GM18861 (cell line): Measurements from ENCODE around the gene DNAAF1.
"Not testable (repeated sequence)": the region's sequence is repeated elsewhere in the genome, so short reads cannot be mapped to it uniquely, and the experiment has no call there.

Experiments used
- ATAC-seq: cut with Tn5 transposase; IDR thresholded peaks from one replicate; pipeline ENCODE4 v1.9.1; 2021; ENCODE audit not compliant: unreplicated experiment

The DNAAF1 gene

DNA sequence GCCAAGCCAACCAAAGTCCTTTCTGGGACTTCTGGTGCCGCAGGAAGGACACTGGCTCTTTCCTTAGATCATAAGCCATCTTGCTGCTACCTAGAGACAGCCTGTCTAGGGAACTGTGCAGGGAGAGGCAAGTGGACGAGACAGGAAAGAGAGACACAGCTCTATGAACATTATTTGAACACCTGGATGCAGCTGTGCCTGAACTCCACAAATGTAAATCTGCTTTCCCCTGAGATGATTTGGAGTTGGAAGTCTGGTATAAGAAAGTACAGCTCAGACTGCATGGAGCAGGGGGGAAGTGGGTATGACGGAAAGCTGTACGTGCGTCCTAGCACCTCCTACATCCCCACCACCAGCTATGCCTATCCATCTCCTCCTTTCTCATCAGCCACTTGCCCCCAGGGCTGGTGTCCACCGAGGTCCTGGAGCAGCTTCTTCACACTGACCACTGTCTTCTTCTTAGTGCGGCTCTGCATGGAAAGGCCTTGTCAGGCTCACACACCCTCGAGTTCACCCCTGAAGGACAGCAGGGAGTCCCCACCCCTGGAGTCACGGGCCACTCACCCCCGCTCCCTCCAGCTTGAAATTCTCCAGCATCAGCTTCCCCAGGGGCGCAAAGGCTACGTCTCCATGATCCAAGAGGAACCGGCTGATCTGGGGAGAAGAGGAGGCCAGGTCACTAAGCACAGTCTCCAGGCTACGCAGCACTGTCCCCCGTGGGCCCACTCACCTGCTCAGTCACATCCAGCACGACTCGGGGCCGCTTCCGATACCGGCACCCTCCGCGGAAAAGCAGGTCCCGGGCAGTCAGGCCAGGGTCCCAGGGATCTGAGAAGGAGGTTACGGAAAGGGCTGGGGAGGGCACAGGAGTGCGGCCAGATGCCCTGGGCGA lies 37.8 kb downstream of the DNAAF1 start:
- ATAC-seq = no peak

DNA sequence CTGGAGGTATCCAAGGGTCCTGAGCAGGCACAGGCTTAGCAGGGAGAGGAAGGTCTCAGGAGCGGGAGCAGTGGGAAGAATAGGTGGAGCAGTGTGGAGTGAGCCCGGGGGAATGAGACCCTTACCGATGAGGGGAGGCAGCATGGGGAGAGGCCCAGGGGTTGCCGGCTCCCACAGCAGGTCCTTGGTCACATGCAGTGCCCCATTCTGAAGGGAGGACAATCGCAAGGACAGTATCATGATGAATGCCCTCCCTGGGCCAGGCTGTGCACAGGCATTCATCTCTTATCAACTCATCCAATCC lies 38.4 kb downstream of the DNAAF1 start:
- ATAC-seq = no peak

DNA sequence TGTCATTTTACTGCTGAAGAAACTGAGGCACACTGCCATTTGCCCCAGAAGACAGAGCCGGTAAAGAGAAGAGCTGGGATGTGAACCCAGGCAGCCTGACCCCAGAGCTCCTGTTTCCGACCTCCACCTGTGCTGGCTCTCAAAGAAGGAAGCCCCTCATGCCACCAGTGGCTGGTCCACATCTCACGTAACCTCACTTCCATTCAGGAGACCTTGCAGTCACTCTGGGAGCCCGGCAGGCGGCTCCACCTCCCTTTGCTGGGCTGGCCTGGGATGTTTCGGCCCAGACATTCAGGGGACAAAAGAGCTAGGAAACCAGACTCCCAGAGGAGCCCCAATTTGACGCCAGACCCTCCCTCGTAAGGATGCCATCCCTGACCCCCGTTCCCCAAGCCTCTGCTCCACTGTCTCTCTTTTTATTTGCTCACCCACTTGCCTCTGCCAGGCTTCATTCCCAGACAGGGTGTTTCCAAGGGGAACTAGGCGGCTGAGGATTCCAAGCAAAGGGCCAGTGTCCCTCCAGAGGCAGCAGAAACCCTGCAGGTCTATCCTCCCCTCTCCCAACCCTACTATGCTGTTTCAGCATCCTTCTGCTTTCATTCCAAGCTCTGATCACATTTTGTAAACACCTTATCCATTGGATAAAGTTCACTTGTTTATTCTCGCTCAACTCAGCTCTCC lies 38.9 kb downstream of the DNAAF1 start:
- no peak for ATAC-seq

DNA sequence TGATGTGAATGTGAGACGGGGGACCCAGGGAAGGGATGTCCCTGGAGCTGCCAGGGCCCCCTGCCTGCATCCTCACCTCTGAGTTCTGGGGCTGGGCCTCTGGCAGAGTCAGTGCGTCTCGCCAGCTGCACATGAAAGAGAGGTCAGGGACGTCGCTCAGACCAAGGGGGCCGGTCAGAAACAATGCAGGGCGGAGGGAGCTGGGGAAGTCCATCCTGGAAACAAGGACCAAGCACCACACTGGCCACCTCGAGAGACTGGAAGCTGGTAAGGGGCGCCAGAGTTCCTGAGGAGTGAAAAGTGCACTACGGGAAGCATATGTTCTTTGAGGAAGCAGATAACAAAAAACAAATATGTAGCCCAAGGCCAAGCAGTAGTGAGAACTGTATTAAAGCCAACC lies 39.7 kb downstream of the DNAAF1 start:
- ATAC-seq = no peak

DNA sequence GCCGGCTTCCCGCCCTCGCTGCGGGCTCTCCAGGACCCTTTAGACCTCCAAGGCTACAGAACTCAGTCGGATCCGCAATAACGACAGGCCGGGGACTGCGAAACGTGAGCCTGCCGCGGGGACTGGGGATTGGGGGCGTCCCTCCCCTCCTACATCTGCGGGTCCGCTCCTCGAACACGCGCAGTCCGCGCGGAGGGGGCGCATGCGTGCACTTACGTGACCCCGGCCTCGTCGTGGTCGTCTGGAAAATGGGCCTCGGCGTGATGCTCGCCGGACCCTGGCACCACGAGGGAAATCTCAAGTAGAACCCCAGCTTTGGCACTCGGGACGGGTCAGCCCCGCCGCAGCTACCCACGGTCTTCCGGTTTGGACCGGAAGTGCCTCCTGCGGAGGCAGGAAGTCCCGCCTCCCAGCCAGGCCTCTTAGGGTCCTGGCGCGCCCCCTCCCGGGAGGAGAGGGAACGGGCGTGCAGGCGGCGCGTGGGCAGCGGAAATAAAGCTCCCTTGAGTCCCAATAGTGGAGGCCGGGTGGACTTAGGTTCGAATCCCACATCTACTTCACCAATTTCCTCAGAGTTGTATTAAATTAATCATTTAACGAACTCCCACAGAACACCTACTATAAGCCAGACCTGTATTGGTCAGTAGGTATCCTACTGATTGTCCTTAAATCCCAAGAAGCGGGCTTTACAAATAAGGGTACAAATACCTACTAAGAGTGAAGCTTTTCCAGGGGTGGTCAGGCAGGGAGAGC lies 41.8 kb downstream of the DNAAF1 start, which contains the start of gene TAF1C:
TAF1C (minus strand) TSS at position 373 of the 753 bp plus-strand sequence. CDS start 2,069 bp downstream, outside the sequence.
- peak; percentile 91 for ATAC-seq

DNA sequence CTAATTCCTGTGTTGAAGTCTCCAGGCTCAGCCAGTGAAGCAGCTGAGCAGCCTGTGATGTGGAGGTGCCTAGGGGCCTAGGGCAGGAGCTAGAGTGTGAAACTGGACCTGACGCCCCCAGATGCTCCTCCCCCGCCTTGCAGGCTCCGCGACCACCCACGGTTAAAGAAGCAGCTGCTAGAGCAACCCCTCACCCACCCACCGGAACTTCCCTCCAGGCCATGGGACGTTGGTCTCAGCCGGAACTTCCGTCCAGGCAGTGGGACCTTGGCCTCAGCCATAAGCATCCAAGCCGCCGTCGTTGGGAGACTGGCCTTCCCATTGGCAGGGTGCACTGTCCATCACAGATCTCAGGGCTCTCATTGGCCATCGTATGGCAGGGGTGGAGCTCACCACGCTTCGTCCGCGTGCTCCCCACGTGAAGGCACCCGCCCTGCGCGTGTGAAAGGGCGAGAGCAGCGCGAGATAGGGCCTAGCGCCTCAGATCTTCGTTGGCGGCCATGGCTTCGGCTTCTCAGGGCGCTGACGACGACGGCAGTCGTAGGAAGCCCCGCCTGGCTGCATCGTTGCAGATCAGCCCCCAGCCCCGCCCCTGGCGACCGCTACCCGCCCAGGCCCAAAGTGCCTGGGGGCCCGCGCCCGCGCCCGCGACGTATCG lies 45.8 kb downstream of the DNAAF1 start, which contains the start of gene ADAD2:
ADAD2 (plus strand) TSS at position 427 of the 658 bp plus-strand sequence; CDS start at position 501, 74 bp downstream.
- no peak for ATAC-seq

DNA sequence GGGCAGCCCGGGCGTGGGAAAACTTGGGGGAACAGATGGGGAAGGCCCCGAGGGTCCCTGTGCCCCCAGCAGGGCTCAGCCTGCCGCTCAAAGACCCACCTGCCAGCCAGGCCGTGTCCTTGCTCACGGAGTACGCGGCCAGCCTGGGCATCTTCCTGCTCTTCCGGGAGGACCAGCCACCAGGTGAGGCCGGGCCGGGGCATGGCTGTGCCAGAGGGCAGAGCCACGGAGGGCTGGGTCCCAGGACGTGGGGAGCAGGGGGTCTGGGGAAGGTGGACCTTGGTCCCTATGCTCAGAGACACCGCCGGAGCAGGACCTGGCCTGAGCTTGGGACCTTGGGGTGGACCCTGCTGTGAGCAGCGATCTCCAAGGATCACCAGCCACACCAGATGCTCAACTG lies 46.4 kb downstream of the DNAAF1 start:
- ATAC-seq = no peak

DNA sequence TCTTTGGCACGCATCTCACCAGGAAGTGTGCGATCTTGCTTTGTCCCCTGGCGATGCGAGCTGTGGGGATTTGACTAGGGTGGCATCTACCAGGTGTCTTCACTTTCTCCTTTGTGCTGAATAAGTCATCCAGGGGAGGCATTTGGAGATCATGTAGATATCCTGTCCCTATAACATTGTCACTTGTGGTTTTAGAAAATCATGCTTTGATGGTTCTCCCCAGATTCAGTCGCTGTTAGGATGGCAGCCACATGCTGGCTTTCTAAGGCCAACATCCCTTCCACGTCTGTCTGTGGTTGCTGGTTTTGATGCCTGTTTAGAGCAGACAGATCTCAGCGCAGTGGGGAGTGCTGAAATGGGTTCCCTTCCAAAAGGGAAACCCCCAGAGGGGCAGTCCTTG lies 48.4 kb downstream of the DNAAF1 start:
- ATAC-seq = no peak

DNA sequence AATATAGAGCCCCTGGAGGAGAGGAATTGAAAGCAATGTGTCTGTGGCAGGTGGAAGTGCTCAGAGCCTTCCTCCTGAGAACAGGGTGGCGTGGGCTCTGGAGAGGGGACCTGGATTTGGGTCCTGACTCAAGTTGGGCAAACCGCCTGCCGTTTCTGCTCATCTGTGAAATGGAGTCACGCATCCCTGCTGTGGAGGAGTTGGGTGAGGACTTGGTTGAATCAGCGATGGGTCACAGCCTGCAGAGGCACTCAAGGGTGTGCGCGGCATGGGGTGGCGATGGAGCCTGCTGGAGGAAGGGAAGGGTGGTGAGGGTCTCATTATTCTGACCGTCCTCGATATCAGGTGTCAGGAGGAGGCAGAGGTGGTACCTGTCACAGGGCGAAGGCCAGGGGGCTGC lies 48.9 kb downstream of the DNAAF1 start:
- ATAC-seq = no peak

DNA sequence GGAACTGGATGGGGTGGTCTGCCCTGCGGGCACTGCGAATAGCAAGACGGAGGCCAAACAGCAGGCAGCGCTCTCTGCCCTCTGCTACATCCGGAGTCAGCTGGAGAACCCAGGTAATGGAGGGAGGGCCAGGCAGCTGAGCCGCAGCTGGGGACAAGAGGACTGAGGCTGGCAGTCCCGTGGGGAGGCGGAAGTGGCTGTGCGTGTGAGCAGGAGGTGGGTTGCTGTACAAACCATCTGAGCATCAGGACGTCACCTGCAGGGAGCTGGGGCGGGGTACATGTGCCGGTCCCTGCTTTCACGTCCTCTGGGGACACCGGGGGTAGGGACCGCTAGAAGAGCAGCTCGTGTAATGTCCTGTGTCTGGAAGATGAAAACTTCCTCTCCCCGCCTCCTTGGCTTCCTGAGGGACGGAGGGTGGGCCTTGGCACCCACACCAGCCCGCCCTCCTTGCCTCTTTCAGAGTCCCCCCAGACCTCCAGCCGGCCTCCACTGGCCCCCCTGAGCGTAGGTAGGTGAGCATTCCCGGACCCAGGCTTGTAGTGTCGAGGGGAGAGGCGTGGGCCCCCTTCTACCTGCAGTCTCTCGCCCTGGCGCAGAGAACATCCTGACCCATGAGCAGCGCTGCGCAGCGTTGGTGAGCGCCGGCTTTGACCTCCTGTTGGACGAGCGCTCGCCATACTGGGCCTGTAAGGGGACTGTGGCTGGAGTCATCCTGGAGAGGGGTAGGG lies 49.5 kb downstream of the DNAAF1 start:
- ATAC-seq = no peak

DNA sequence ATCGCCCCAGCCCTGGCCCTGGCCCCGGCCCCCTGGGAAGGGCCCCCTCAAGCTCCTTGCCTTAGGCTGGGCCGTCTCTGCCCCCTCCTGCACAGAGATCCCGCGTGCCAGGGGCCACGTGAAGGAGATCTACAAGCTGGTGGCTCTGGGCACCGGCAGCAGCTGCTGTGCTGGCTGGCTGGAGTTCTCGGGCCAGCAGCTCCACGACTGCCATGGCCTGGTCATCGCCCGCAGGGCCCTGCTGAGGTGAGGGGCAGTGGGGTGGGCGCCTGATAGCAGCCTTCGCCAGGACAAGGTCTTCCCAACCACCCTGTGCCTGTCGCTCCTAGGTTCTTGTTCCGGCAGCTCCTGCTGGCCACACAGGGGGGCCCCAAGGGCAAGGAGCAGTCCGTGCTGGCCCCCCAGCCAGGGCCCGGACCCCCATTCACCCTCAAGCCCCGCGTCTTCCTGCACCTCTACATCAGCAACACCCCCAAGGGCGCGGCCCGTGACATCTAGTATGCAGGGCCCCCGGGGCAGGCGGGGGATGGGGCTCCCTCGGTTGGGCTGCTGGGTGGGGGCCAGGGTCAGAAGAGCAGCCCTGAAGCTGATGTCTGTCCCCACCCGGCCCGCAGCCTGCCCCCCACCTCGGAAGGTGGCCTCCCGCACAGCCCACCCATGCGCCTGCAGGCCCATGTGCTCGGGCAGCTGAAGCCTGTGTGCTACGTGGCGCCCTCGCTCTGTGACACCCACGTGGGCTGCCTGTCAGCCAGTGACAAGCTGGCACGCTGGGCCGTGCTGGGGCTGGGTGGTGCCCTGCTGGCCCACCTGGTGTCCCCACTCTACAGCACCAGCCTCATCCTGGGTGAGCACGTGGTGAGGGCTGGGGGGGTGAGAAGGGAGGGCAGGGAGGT lies 50.3 kb downstream of the DNAAF1 start:
- ATAC-seq = no peak

DNA sequence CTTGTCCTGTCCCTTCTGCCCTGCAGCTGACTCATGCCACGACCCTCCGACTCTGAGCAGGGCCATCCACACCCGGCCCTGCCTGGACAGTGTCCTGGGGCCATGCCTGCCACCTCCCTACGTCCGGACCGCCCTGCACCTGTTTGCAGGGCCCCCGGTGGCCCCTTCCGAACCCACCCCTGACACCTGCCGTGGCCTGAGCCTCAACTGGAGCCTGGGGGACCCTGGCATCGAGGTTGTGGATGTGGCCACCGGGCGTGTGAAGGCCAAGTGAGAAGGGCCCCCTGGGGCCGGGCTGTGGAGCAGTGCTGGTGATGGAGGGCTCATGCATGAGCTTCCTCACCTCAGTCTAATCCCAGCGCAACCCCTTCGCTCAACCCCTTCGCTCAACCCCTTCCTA lies 51.0 kb downstream of the DNAAF1 start:
- no peak for ATAC-seq

DNA sequence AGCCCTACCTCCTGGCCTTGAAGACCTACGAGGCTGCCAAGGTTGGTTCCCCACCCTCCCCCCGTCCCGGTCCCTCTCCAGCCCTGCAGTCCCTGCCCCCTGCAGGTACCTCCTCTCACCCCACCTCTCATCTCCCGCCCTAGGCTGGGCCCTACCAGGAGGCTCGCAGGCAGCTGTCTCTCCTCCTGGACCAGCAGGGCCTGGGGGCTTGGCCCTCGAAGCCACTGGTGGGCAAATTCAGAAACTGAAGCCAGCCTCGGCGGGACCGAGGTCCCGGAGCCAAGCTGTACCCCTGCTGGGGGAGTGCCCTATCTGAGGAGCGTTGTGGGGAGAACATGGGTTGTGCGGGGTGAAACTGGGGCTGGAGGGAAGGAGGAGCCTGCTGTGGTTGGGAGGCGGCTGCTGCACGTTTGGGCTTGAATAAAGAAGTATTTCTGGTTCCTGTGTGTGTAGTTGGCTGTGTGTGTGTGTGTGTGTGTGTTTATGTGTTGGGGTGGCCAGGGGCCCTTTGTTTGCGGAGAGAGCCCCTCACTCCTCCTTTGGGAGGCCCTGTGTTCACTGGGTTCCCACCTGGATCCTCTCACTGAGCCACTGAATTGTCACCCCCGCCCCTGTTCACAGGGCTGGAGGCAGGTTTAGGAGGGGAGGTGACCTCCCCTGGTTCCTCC lies 51.8 kb downstream of the DNAAF1 start:
- no peak for ATAC-seq

DNA sequence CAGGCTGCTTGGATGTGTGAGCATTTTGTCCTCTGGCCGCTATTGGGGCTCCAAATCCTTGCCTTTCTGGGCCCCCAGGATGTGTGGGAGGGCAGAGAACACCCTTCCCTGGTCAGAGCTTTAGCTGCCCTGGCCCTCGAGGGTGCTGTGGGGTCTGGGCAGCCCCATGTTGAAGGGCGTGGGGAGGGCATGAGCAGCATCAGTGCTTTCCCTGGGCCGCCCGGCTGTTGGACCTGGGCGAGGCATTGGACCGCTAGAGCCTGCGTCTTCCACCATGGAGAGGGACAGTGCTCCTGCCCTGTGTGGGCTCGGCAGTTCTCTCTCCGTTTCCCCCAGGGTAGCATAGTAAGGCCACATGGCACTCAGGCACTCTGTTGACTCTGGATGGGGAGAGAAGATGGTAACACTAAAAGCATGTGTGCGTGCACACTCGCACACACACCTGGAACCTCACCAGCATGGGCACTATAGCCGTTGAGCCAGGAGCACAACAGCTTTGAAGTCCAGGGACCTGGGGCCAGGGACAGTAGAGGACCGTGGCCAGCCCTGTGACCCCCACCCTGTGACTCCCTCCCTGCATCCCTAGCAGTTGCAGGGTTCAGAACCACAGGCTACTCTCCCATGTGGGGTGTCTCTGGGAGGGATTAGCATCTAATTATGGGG lies 52.5 kb downstream of the DNAAF1 start:
- ATAC-seq = no peak

DNA sequence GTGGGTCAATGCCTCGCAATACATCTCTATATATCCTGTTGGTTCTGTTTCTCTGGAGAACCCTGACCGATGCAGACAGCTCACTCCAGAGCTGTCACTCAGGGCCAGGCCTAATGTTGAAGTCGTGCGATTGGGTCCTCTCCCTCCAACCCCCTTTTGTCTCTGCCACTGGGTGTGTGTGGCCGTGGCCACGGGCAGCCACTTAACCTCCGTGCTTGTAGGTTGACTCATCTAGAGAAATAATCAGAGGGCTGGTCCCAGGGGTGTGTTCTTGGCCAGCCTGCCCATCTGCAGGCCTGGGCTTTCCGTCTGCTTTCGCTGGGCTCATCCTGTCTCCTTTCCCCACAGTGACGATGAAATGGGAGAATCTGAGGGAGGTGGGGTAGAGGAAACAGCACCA lies 53.3 kb downstream of the DNAAF1 start:
- no peak for ATAC-seq

DNA sequence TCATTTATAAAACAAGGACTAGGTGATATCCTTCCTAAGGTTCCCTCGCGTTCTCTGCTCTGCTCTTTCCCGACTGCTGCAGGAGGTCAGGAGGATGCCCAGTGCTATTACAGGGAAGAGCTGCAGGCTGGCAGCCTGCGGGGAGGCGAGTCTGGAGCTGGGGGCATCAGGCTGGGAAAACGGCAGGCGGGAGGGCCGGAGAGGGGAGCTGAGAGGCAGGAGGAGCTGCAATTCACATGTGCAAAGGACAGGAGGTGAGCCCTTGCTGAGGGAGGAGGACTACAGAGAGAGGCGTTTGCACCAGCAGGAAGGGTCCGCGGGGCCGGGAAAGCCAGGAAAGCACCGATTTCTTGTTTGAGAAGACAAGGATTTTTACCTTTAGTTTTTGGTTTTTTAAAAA lies 54.0 kb downstream of the DNAAF1 start:
- no peak for ATAC-seq

DNA sequence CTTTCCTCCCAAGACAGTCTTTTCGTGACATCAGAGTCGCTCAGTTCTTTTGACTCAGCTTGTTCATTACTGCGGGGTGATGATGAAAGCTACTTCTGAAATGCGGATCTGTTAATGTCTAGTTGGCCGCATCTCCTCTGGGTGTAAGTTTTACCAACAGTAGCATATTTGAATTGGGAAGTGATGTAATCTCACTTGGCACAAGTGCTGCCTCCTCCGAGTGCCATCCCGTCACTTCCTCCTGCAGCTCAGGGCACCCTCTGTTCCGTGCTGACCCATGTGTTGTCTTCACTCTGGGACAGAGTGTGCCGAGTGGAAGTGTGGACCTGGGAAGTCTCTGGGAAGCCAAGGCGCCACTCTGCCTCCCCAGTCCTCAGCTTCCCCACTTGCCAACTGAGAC lies 54.8 kb downstream of the DNAAF1 start:
- no peak for ATAC-seq

DNA sequence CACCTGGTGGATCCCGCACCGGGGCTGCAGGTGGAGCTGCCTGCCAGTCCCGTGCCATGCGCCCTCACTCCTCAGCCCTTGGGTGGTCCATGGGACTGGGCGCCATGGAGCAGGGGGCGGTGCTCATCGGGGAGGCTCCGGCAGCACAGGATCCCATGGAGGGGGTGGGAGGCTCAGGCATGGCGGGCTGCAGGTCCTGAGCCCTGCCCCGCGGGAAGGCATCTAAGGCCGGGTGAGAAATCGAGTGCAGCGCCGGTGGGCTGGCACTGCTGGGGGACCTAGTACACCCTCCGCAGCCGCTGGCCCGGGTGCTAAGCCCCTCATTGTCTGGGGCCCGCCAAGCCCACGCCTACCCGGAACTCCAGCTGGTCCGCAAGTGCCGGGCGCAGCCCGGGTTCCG lies 59.4 kb downstream of the DNAAF1 start:
- ATAC-seq = not testable (repeated sequence)
